ENCODE measurements around the gene RAD9A.

DNA sequence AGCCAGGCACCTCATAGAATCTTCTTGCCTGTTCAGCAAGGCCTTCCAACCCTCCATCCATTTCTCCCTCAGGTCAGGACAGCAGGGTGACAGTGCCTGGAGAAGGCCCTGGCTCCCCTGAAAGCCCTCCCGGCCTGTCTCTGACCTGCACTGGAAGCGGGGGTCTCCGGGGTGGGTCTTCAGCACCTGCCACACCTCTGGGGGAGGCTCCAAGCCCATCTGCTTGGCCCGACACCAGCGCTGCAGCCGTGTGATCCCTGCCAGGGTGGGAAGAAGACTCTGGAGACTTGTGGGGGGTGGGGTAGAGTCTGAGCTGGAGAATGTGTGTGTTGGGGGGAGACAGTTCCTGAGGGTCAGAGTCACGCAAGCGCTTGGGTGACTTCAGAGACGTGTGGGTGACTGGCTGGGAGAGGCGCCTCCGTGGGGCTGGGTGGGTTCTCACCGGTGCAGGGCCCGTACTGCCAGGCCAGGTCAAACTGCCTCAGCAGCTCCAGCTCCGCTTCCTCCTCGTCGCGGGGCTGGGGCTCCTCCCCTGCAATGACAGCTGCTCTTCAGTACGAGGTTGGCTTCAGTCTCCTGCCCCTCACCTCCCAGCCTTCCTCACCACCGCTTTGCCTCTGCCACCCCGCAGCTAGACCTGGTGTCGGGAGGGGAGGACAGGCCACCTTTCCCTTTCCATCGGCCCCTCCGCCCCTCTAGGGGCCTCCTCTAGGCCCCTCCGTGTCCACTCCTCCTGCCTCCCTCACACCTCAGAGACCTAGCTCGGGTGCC, 39.1 kb upstream of the RAD9A start:
- TF ChIP-seq EP300 (IDR thresholded peaks at IDR 0.05) = no peak
- TF ChIP-seq, protein P1, sequence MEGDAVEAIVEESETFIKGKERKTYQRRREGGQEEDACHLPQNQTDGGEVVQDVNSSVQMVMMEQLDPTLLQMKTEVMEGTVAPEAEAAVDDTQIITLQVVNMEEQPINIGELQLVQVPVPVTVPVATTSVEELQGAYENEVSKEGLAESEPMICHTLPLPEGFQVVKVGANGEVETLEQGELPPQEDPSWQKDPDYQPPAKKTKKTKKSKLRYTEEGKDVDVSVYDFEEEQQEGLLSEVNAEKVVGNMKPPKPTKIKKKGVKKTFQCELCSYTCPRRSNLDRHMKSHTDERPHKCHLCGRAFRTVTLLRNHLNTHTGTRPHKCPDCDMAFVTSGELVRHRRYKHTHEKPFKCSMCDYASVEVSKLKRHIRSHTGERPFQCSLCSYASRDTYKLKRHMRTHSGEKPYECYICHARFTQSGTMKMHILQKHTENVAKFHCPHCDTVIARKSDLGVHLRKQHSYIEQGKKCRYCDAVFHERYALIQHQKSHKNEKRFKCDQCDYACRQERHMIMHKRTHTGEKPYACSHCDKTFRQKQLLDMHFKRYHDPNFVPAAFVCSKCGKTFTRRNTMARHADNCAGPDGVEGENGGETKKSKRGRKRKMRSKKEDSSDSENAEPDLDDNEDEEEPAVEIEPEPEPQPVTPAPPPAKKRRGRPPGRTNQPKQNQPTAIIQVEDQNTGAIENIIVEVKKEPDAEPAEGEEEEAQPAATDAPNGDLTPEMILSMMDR (IDR thresholded peaks at IDR 0.05) = no peak

Measured in ovary (tissue), 3 donors.